RWPE1 (cell line): ENCODE data around the gene APOBR.
"Not testable (repeated sequence)": the region's sequence is repeated elsewhere in the genome, so short reads cannot be mapped to it uniquely, and the experiment has no call there.

ENCODE experiments used
- CTCF ChIA-PET: fragments of 350-600 bp; sonication (Branson Sonifier 250); formaldehyde crosslinking; extraction: SDS; loops from one replicate; lab custom pipeline; 2021; lab: Yijun Ruan, JAX
- POLR2A ChIA-PET: fragments of 400-600 bp; formaldehyde crosslinking; extraction: SDS; loops from one replicate; lab custom pipeline; 2020; ENCODE audit warnings: antibody characterized with exemption; ENCODE audit not compliant: low non-redundant PET; lab: Yijun Ruan, JAX
- DNase-seq: peaks from one replicate; pipeline ENCODE4 v3.0.0; 2012; ENCODE audit warnings: low spot score
- H3K27ac ChIP-seq: fragments of 450-650 bp; 2 replicates; pipeline ENCODE4 v1.5.1; 2017
- CTCF ChIP-seq: fragments of 450-650 bp; conservative IDR thresholded peaks from 2 replicates; pipeline ENCODE4 v1.5.1; 2017; ENCODE audit warnings: low read depth, mild to moderate bottlenecking

The APOBR gene

GRCh38 chr16:28514246-28514645 is 19.8 kb downstream of the APOBR start:
- POLR2A ChIA-PET: no interaction called here
- TF ChIP-seq CTCF: no peak
- no peak overlapping the region for H3K27ac ChIP-seq
- DNase-seq: no peak
- CTCF ChIA-PET: no interaction called here

DNA sequence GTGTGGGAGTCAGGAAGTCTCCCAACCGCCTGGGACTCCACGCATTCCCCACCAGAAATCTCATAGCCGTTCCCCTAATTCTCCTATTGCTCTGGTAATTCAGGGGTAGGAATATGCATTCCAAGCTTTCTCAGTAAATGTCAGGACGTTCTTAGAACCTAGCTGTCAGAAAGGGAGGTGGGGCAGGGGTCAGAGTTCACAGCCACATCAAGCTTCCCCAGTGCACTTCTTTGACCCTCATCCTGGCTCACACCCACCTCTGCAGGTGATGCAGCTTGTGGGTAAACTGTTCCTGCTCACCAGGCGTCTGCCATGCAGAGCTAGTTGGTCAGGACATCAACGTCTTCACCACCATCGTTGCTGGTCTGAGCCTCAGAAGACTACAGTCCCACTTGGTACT is 26.2 kb downstream of the APOBR start:
- CTCF ChIA-PET: no interaction called here
- TF ChIP-seq CTCF: no peak
- POLR2A ChIA-PET: no interaction called here
- no peak overlapping the region for H3K27ac ChIP-seq
- DNase-seq: no peak

DNA sequence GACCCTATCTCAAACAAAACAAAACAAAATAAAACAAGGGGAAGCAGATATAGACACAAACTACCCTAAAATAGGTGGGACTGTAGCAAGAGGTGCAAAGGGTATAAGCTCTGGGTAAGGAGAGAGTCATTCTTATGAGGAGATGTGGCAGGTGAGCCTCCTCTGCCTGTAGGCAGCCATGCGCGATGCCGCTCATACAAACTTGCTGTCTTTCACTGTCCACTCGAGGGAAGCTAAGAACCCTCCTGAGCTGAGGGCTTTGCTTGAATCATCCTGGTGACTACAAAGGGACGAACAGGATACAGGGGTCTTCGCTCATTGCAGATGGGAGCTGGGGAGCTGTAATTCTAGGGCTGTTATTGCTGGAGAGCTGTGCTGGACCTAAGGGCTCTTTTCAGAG is 27.0 kb downstream of the APOBR start:
- no peak for DNase-seq
- ChIA-PET CTCF (interaction anchor here (0.5 kb wide), 1 partner anchor 65 kb away, joined by 4 read pairs; no protein-coding TSS in a partner anchor), POLR2A (no interaction called here)
- no peak overlapping the region for H3K27ac ChIP-seq
- TF ChIP-seq CTCF: no peak

- no peak overlapping the region for H3K27ac ChIP-seq
- no peak for DNase-seq
- ChIA-PET POLR2A (no interaction called here), CTCF (no interaction called here)
- TF ChIP-seq CTCF: no peak
Measured at GRCh38 chr16:28522792-28523191, 28.3 kb downstream of the APOBR start.

GRCh38 chr16:28524681-28525171 is 30.3 kb downstream of the APOBR start:
- ChIA-PET CTCF (interaction anchor here (0.7 kb wide), 1 partner anchor 30 kb away, joined by 3 read pairs; no protein-coding TSS in a partner anchor), POLR2A (no interaction called here)
- TF ChIP-seq CTCF: no peak
- H3K27ac ChIP-seq: no peak overlapping the region
- no peak for DNase-seq

DNA sequence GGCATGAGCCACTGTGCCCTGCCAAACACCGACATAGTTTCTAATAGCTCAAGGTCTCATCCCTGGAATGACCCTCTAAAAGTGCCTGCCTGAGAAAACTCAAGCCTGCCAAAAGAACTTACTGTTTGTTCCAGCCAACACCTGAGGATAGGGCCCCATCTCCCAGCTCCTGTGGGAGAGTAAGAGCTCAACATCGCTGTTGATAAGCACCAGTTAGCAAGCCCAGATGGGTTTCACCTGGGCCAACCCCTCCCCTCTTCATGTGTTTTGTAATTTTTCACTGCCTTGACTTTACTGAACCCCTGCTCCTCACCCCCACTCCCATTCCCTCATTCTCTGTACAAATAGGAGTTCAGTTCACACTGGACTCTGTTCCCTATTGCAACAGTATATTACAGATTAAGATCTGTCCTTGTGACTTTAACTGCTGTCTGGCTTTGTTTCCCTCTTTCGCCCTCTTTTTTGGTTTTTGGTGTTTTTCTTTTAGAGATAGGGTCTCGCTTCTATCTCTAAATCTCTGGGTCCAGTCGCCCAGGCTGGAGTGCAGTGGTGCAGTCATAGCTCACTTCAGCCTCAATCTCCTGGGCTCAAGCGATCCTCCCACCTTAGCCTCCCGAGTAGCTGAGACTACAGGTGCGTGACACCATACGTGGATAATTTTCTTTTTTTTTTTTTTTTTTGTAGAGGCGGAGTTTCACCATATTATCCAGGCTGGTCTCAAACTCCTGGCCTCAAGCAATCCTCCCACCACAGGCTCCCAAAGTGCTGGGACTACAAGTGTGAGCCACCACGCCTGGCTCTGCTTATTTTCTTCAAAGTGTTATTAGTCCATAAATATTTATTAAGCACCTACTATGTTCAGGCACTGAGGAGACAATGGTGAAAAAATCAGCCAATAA is 32.0 kb downstream of the APOBR start:
- POLR2A ChIA-PET: no interaction called here
- H3K27ac ChIP-seq: no peak overlapping the region
- no peak for TF ChIP-seq CTCF
- no peak for DNase-seq
- CTCF ChIA-PET: interaction anchor here (0.6 kb wide), 1 partner anchor 11 kb away, joined by 4 read pairs; no protein-coding TSS in a partner anchor

DNA sequence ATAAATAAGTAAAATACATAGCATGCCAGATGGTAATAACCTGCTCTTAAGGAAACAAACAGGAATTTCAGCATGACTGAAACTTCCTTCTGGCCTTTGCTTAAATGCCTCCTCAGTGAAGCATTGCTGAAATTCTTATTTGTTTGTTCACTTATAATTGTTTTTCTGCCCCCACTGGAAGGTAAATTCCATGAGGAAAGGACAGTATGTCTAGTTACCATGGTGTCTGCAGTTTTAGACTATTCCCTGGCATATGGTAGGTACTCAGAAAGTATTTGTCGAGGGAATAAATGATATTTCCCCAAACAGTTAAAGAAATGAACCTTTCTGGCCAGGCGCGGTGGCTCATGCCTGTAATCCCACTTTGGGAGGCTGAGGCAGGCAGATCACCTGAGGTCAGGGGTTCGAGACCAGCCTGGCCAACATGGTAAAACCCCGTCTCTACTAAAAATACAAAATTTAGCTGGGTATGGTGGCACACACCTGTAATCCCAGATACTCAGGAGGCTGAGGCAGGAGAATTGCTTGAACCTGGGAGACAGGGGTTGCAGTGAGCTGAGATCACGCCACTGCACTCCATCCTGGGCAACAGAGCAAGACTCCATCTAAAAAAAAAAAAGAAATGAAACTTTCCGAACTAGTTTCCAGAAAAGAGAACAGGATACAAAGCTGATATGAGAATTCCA is 32.8 kb downstream of the APOBR start:
- CTCF ChIA-PET: interaction anchor here (0.5 kb wide), 1 partner anchor 38 kb away, joined by 6 read pairs; no protein-coding TSS in a partner anchor
- DNase-seq, POLR2A ChIA-PET, H3K27ac ChIP-seq: not testable (repeated sequence)
